ENCODE measurements around the gene RALY. TPM values are rescaled to one million over a fixed set of nuclear protein-coding genes. Genes with fewer than 3 reads are reported as not detected.

The RALY gene
- total and polyA plus RNA-seq, 2 experiments from 2014 or later: 122 to 240 TPM

- H3K9me3 ChIP-seq (ENCODE audit: low read depth): no peaks in the 10 kb centered on the region
- DNase-seq (ENCODE audit: low spot score): no peak
- no peaks in the 10 kb centered on the region for H3K27me3 ChIP-seq
- H3K9me2 ChIP-seq (replicated peaks; ENCODE audit: insufficient read depth): no peaks in the 10 kb centered on the region
- H3K4me1 ChIP-seq (ENCODE audit: insufficient read depth): no peaks in the 10 kb centered on the region
- no peak overlapping the region for H2AFZ ChIP-seq
- H3K36me3 ChIP-seq (replicated peaks; ENCODE audit: insufficient read depth, low read depth): no peaks in the 10 kb centered on the region
- H4K20me1 ChIP-seq (ENCODE audit: insufficient read depth, poor library complexity, severe bottlenecking): peaks cover 11% of the 10 kb centered on the region
- H3K4me3 ChIP-seq: no peak overlapping the region
- 86% methylated on average over 9 of the region's 9 CpGs for WGBS (ENCODE audit: low lambda C conversion rate, missing lambda C conversion rate)
- peaks cover 5% of the 10 kb centered on the region for H3K79me2 ChIP-seq
- TF ChIP-seq EZH2 (IDR thresholded peaks at IDR 0.05; ENCODE audit: borderline replicate concordance) (no peak), EZH2phosphoT487 (IDR thresholded peaks at IDR 0.05; ENCODE audit: low read depth, severe bottlenecking, unreplicated experiment) (no peak), CTCF (IDR thresholded peaks at IDR 0.05; ENCODE audit: poor library complexity) (no peak)
- H3K27ac ChIP-seq: no peak overlapping the region
- no peak overlapping the region for H3K4me2 ChIP-seq
Observed at GRCh38 chr20:34084227-34084923, 90.7 kb downstream of the RALY start.

GRCh38 chr20:34085544-34086040 is 91.9 kb downstream of the RALY start:
- H3K4me2 ChIP-seq: no peak overlapping the region
- WGBS (ENCODE audit: low lambda C conversion rate, missing lambda C conversion rate): 88% methylated on average over 5 of the region's 5 CpGs
- no peaks in the 10 kb centered on the region for H3K27me3 ChIP-seq
- peaks cover 5% of the 10 kb centered on the region for H3K79me2 ChIP-seq
- H3K9me2 ChIP-seq (replicated peaks; ENCODE audit: insufficient read depth): no peaks in the 10 kb centered on the region
- peaks cover 15% of the 10 kb centered on the region for H4K20me1 ChIP-seq (ENCODE audit: insufficient read depth, poor library complexity, severe bottlenecking)
- TF ChIP-seq CTCF (IDR thresholded peaks at IDR 0.05; ENCODE audit: poor library complexity): no peak
- no peak for TF ChIP-seq EZH2phosphoT487 (IDR thresholded peaks at IDR 0.05; ENCODE audit: low read depth, severe bottlenecking, unreplicated experiment)
- TF ChIP-seq EZH2 (IDR thresholded peaks at IDR 0.05; ENCODE audit: borderline replicate concordance): no peak
- no peak for DNase-seq (ENCODE audit: low spot score)
- H3K9me3 ChIP-seq (ENCODE audit: low read depth): no peaks in the 10 kb centered on the region
- no peaks in the 10 kb centered on the region for H3K36me3 ChIP-seq (replicated peaks; ENCODE audit: insufficient read depth, low read depth)
- no peak overlapping the region for H2AFZ ChIP-seq
- no peak overlapping the region for H3K4me3 ChIP-seq
- H3K27ac ChIP-seq: no peak overlapping the region
- no peaks in the 10 kb centered on the region for H3K4me1 ChIP-seq (ENCODE audit: insufficient read depth)

GRCh38 chr20:34088305-34089174 is 94.8 kb downstream of the RALY start:
- Histone ChIP-seq H3K9me2 (replicated peaks; ENCODE audit: insufficient read depth) (no peaks in the 10 kb centered on the region), H3K27me3 (no peaks in the 10 kb centered on the region), H3K4me2 (no peak overlapping the region), H4K20me1 (ENCODE audit: insufficient read depth, poor library complexity, severe bottlenecking) (peaks cover 15% of the 10 kb centered on the region), H2AFZ (no peak overlapping the region), H3K79me2 (peaks cover 11% of the 10 kb centered on the region), H3K4me3 (no peak overlapping the region), H3K9me3 (ENCODE audit: low read depth) (no peaks in the 10 kb centered on the region), H3K36me3 (replicated peaks; ENCODE audit: insufficient read depth, low read depth) (peaks cover 5% of the 10 kb centered on the region), H3K27ac (no peak overlapping the region), H3K4me1 (ENCODE audit: insufficient read depth) (no peaks in the 10 kb centered on the region)
- WGBS (ENCODE audit: low lambda C conversion rate, missing lambda C conversion rate): 94% methylated on average over 15 of the region's 15 CpGs
- DNase-seq (ENCODE audit: low spot score): no peak
- TF ChIP-seq EZH2phosphoT487 (IDR thresholded peaks at IDR 0.05; ENCODE audit: low read depth, severe bottlenecking, unreplicated experiment) (no peak), CTCF (IDR thresholded peaks at IDR 0.05; ENCODE audit: poor library complexity) (no peak), EZH2 (IDR thresholded peaks at IDR 0.05; ENCODE audit: borderline replicate concordance) (no peak)

Measured in hepatocyte (in vitro differentiated cells).